SK-N-SH (cell line): ENCODE results near the gene PAF1. TPM values are rescaled to one million over a fixed set of nuclear protein-coding genes. Genes with fewer than 3 reads are reported as not detected.

Experiments used
- CTCF ChIA-PET: fragments of 300-600, 350-600 bp; formaldehyde crosslinking; extraction: SDS; loops from one replicate; lab custom pipeline; 2021; lab: Yijun Ruan, JAX
- POLR2A ChIA-PET: fragments of 350-600 bp; sonication (Branson Sonifier 250); formaldehyde crosslinking; extraction: SDS; loops from one replicate; lab custom pipeline; 2020; ENCODE audit warnings: antibody characterized with exemption, inconsistent platforms; lab: Yijun Ruan, JAX
- DNase-seq: peaks from one replicate; pipeline ENCODE4 v3.0.0; 2012
- H2AFZ ChIP-seq: fragments of 200-600 bp; sonication (generic); 2 replicates; pipeline ENCODE4 v1.8.1; 2016; ENCODE audit warnings: antibody characterized with exemption, mild to moderate bottlenecking, low read depth
- H3F3A ChIP-seq: fragments of 200-600 bp; sonication (generic); replicated peaks from 2 replicates; pipeline ENCODE3; 2016; ENCODE audit warnings: antibody characterized with exemption, mild to moderate bottlenecking; ENCODE audit not compliant: insufficient read depth
- H3K27ac ChIP-seq, 2 experiments: fragments of 200-500 bp in 1 of 2; fragments of 200-600 bp in 1 of 2; sonication (Bioruptor generic) in 1 of 2; sonication (generic), shearing (Covaris generic) in 1 of 2; 2 replicates each; pipeline versions ENCODE4 v1.5.1 to v1.6.1; 2014 to 2016; ENCODE audit warnings: low read depth in 2 of 2, inconsistent platforms in 1 of 2, low read length in 1 of 2, mild to moderate bottlenecking in 1 of 2, mixed read lengths in 1 of 2
- H3K27me3 ChIP-seq: fragments of 200-600 bp; sonication (generic), shearing (Covaris generic); 2 replicates; pipeline ENCODE4 v1.6.1; 2016; ENCODE audit warnings: mixed run types; ENCODE audit not compliant: insufficient read depth
- H3K36me3 ChIP-seq, 2 experiments: fragments of 200-500 bp in 1 of 2; fragments of 200-600 bp in 1 of 2; sonication (Bioruptor generic) in 1 of 2; sonication (generic) in 1 of 2; replicated peaks in 1 of 2; 2 replicates each; pipeline versions ENCODE3 to v1.5.1; 2014 to 2016; ENCODE audit warnings: low read length in 1 of 2, mild to moderate bottlenecking in 1 of 2; ENCODE audit not compliant: insufficient read depth in 2 of 2, control insufficient read depth in 1 of 2
- H3K4me1 ChIP-seq, 2 experiments: fragments of 200-500 bp in 1 of 2; fragments of 200-600 bp in 1 of 2; sonication (Bioruptor generic) in 1 of 2; sonication (generic), shearing (Covaris generic) in 1 of 2; 2 replicates each; pipeline versions ENCODE4 v1.5.1 to v1.6.1; 2014 to 2016; ENCODE audit warnings: low read depth in 1 of 2, low read length in 1 of 2, mixed run types in 1 of 2; ENCODE audit not compliant: insufficient read depth in 2 of 2, control insufficient read depth in 1 of 2
- H3K4me2 ChIP-seq: fragments of 200-600 bp; sonication (generic), shearing (Covaris generic); 2 replicates; pipeline ENCODE4 v1.6.1; 2017; ENCODE audit warnings: mixed run types
- H3K4me3 ChIP-seq, 2 experiments: fragments of 200-500 bp in 1 of 2; fragments of 200-600 bp in 1 of 2; sonication (Bioruptor generic) in 1 of 2; sonication (generic), shearing (Covaris generic) in 1 of 2; 2 replicates each; pipeline versions ENCODE4 v1.5.1 to v1.8.1; 2014 to 2016; ENCODE audit warnings: low read depth in 2 of 2, inconsistent platforms in 1 of 2, low read length in 1 of 2, mild to moderate bottlenecking in 1 of 2, mixed read lengths in 1 of 2, moderate library complexity in 1 of 2
- H3K79me2 ChIP-seq: fragments of 200-600 bp; sonication (generic); 2 replicates; pipeline ENCODE4 v1.8.1; 2017; ENCODE audit warnings: mild to moderate bottlenecking; ENCODE audit not compliant: insufficient read depth
- H3K9ac ChIP-seq: fragments of 200-600 bp; sonication (generic); 2 replicates; pipeline ENCODE4 v1.6.1; 2017; ENCODE audit warnings: mixed run types
- H3K9me2 ChIP-seq: fragments of 200-600 bp; sonication (generic); 2 replicates; pipeline ENCODE4 v1.6.1; 2017; ENCODE audit warnings: mixed run types
- H3K9me3 ChIP-seq: fragments of 200-600 bp; sonication (generic); 2 replicates; pipeline ENCODE4 v1.6.1; 2017; ENCODE audit warnings: mixed run types, mild to moderate bottlenecking, moderate library complexity
- H4K20me1 ChIP-seq: fragments of 200-600 bp; sonication (generic); 2 replicates; pipeline ENCODE4 v1.6.1; 2017; ENCODE audit warnings: mild to moderate bottlenecking, mixed run types; ENCODE audit not compliant: insufficient read depth
- EZH2phosphoT487 ChIP-seq: fragments of 200-600 bp; sonication (generic); IDR thresholded peaks from 2 replicates; pipeline ENCODE4 v1.6.1; 2017; ENCODE audit warnings: low read depth, mixed run types, mild to moderate bottlenecking, antibody characterized with exemption, moderate library complexity, borderline replicate concordance
- FOXM1 ChIP-seq: IDR thresholded peaks from 2 replicates; pipeline ENCODE4 v1.4.0; 2012; ENCODE audit warnings: low read depth, mild to moderate bottlenecking
- NFIC ChIP-seq: IDR thresholded peaks from 2 replicates; pipeline ENCODE4 v1.4.0; 2012; ENCODE audit warnings: borderline replicate concordance
- POLR2AphosphoS5 ChIP-seq: IDR thresholded peaks from 2 replicates; pipeline ENCODE4 v1.6.1; 2012; ENCODE audit warnings: low read depth, low read length
- RAD21 ChIP-seq: IDR thresholded peaks from 2 replicates; pipeline ENCODE4 v1.6.1; 2012; ENCODE audit warnings: mild to moderate bottlenecking, low read length
- SIN3A ChIP-seq: IDR thresholded peaks from 2 replicates; pipeline ENCODE4 v1.6.1; 2012; ENCODE audit warnings: low read depth, mild to moderate bottlenecking, low read length, moderate library complexity, borderline replicate concordance
- SMC3 ChIP-seq: IDR thresholded peaks from 2 replicates; pipeline ENCODE4 v1.6.1; 2012; ENCODE audit warnings: low read depth, low read length, improper control_type of control experiment
- WGBS: methylation state at CpG from one replicate; pipeline ENCODE4 v1.1.6; 2017; ENCODE audit warnings: low lambda C conversion rate; 5-methylcytosine and 5-hydroxymethylcytosine counted together
- polyA plus RNA-seq, 3 experiments: library from polyadenylated mRNA; depleted of rRNA; stranded (reverse); fragments of >200 nt; gene quantifications; 2 replicates each; pipeline ENCODE4 v1.2.3, GENCODE V29; 2012
- TF ChIP-seq, protein P1 (sequence below): fragments of 150-350 bp; IDR thresholded peaks from 2 replicates; pipeline ENCODE4 v1.6.1; 2017; ENCODE audit warnings: antibody characterized with exemption, low read length, low read depth, borderline replicate concordance
- TF ChIP-seq, protein P2 (sequence below): IDR thresholded peaks from 2 replicates; pipeline ENCODE4 v1.4.0; 2012; ENCODE audit warnings: low read depth

The PAF1 gene
- polyA plus RNA-seq, 1 of the 3 experiments (the other 2 are of a cell fraction), result 65.3 TPM

DNA sequence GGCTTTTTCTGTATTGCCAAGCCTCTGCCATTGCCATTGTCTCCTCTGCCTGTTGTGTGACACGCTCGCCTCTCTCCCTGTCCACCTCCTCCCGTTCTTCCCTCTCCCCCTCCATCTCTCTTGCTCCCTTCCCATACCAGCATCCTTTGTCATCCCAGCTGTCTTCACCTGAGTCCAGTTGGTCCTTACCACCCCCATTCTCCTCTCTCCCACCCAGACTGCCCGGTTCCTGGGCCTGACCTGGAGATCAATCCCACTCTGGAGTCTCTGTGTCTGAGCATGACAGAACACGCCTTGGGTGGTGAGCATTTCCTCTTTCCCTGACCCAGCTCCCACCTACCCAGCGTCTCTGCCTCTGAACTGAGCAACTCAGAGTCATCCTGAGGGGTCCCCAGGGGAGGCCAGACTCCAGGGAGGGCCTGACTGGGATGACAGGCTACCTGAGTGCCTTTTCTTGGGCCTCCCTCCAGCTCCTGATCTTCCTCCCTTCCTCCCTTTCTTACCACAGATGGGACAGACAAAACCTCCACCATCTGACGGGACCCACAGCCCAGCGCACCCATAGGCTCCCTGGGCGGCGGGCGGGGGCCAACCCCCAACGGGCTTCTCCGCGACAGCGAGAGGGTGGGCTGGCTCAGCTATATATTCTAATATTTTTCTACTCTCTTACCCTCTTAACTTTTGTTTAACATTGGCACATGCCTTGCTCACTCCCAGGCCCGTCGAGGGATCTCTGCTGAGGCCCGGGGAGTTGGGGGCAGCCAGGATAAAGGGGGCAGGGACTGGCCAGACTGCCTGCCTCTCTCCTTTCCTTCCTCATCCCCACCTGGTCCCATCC, 7.7 kb downstream of the PAF1 start (continued):
- TF ChIP-seq, protein P1, sequence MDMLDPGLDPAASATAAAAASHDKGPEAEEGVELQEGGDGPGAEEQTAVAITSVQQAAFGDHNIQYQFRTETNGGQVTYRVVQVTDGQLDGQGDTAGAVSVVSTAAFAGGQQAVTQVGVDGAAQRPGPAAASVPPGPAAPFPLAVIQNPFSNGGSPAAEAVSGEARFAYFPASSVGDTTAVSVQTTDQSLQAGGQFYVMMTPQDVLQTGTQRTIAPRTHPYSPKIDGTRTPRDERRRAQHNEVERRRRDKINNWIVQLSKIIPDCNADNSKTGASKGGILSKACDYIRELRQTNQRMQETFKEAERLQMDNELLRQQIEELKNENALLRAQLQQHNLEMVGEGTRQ, result no peak
- TF ChIP-seq RAD21, result no peak

DNA sequence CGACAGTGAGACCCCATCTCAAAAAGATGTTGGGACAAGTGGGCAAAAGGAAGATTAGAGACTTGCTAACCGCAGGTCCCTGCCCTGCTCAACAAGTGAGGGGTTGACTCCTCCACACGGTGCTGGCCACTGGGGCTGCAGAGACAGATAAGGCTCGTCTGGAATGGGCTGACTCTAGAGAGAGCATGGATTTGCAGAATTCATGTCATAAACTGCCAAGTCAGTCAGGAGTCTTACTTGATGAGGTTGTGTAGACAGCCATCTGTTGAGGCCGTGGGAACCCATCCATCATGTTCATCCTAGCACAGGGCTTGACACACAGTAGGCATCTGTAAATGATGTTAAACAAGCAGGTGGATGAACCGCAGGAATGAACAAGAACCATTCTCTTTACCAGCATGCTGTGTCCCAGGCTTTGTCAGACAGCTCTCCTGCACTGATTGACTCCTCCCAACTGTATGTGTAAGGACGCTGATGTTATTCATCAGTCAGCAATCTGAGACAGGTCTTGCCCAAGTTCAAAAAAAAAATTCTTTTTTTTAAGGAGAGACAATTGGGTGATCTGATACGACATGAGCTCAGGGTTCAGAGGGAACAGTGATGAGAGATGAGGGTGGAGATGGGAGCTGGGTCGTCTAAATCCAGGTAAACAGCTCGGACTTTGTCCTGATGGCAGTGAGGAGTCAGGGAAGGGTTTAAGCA, 8.8 kb downstream of the PAF1 start:
- no peak overlapping the region for H3K4me2 ChIP-seq
- no peaks in the 10 kb centered on the region for H3K9me2 ChIP-seq
- H3K27ac ChIP-seq, result no peak overlapping the region
- H3K4me1 ChIP-seq, result no peaks in the 10 kb centered on the region
- no peak overlapping the region for H3K9ac ChIP-seq
- no peak overlapping the region for H2AFZ ChIP-seq
- H3K4me3 ChIP-seq, result no peak overlapping the region
- no peaks in the 10 kb centered on the region for H3K27me3 ChIP-seq
- ChIA-PET CTCF (interaction anchor here (1.2 to 1.3 kb wide), 2 partner anchors 30 to 40 kb away, joined by 3 to 4 read pairs; partner anchors contain the start of genes PLEKHG2 and SAMD4B), POLR2A (interaction anchor here (1.5 kb wide), 1 partner anchor 9 kb away, joined by 4 read pairs; the partner anchor contains the start of genes MED29 and PAF1)
- no peaks in the 10 kb centered on the region for H3K9me3 ChIP-seq
- 78% methylated on average over 9 of the region's 10 CpGs for WGBS
- H3F3A ChIP-seq, result peaks cover 13% of the 10 kb centered on the region
- H3K36me3 ChIP-seq, result peaks cover 33 to 80% of the 10 kb centered on the region in 2 experiments
- no peaks in the 10 kb centered on the region for H4K20me1 ChIP-seq
- no peak for DNase-seq
- TF ChIP-seq SMC3 (no peak), SIN3A (no peak), EZH2phosphoT487 (no peak), NFIC (no peak), FOXM1 (no peak), POLR2AphosphoS5 (no peak), RAD21 (no peak)
- TF ChIP-seq, protein P2, sequence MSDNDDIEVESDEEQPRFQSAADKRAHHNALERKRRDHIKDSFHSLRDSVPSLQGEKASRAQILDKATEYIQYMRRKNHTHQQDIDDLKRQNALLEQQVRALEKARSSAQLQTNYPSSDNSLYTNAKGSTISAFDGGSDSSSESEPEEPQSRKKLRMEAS, result no peak
- no peaks in the 10 kb centered on the region for H3K79me2 ChIP-seq
